Nephron (organoid): ENCODE measurements around the gene DNM2.
A peak's percentile ranks its signal among the peaks of the same experiment; 100 is the strongest.

Experiments used
- H3K27ac Mint-ChIP-seq, 3 experiments: 2 replicates each; pipeline ENCODE4 v1.8.0; 2020; ENCODE audit warnings: mixed read lengths in 3 of 3, mild to moderate bottlenecking in 2 of 3, moderate library complexity in 1 of 3
- H3K27me3 Mint-ChIP-seq: 2 replicates; pipeline ENCODE4 v1.8.0; 2021; ENCODE audit warnings: low read depth, mild to moderate bottlenecking, moderate library complexity, mixed read lengths
- H3K36me3 Mint-ChIP-seq: 2 replicates; pipeline ENCODE4 v1.8.0; 2020; ENCODE audit warnings: low read depth, mixed read lengths
- H3K4me1 Mint-ChIP-seq: 2 replicates; pipeline ENCODE4 v1.8.0; 2020; ENCODE audit warnings: mixed read lengths
- H3K4me3 Mint-ChIP-seq, 3 experiments: 2 replicates each; pipeline ENCODE4 v1.8.0; 2020; ENCODE audit warnings: mild to moderate bottlenecking in 3 of 3, mixed read lengths in 3 of 3, moderate library complexity in 2 of 3
- H3K9me3 Mint-ChIP-seq: 2 replicates; pipeline ENCODE4 v1.8.0; 2020; ENCODE audit warnings: mixed read lengths
- CTCF ChIP-seq, 3 experiments: fragments of 200-600 bp; sonication (generic); IDR thresholded peaks; one replicate each; pipeline ENCODE4 v1.5.0; 2021; ENCODE audit warnings: antibody characterized with exemption in 3 of 3; ENCODE audit not compliant: unreplicated experiment in 3 of 3

Gene DNM2

GRCh38 chr19:10870501-10870954 is 152.6 kb downstream of the DNM2 start:
- Mint-ChIP-seq H3K4me1 (peaks cover 9% of the 10 kb centered on the region), H3K9me3 (no peaks in the 10 kb centered on the region), H3K27me3 (no peaks in the 10 kb centered on the region), H3K4me3 (peak overlapping the region; percentile 81 to 92 (median 84)), H3K27ac (peak overlapping the region; percentile 90 to 98 (median 96)), H3K36me3 (no peaks in the 10 kb centered on the region)
- TF ChIP-seq CTCF (IDR thresholded peaks at IDR 0.05; ENCODE audit: unreplicated experiment in 3 of 3): no peak

DNA sequence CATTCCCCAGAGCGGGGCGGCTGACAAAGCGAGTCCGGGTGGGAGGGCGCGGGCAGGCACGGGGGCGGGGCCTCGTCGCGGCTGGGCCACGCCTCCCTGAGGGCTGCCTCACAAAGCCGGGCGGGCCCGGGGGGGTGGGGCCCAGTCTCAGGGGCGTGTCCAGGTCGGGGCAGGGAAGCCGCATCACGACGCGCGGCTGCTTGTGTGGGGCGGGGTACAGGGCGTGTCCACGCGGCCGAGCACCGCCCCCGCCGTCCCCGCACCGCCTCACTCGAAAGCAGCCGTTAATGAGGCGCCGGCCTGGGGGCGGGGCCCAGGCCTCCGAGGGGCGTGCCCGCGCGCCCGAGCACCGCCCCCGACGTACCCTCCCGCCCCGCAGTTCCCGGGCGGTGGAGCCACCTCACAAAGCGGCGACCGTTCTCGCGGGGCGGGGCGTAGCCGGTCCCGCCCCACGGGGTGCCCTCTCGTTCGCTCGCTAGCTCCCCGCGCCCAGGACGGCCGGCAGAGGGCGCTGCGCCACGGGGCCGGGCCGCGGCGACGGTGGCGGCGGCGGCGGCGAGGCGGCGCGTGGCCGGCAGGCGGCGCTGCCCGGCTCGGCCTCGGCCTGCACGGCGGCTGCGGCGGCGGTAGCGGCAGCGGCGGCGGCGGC is 153.2 kb downstream of the DNM2 start, which contains the start of gene CARM1:
CARM1 (plus strand) TSS at position 599 of the 649 bp plus-strand sequence. CDS start 150 bp downstream, outside the sequence.
- Mint-ChIP-seq H3K36me3 (no peaks in the 10 kb centered on the region), H3K9me3 (no peaks in the 10 kb centered on the region)

GRCh38 chr19:10871711-10872545 is 154.0 kb downstream of the DNM2 start:
- Mint-ChIP-seq H3K27me3 (no peaks in the 10 kb centered on the region), H3K9me3 (no peaks in the 10 kb centered on the region), H3K36me3 (no peaks in the 10 kb centered on the region), H3K4me3 (peak overlapping the region; percentile 89 to 95 (median 92)), H3K4me1 (peaks cover 12% of the 10 kb centered on the region), H3K27ac (peak overlapping the region; percentile 88 to 93 (median 90))
- peak; percentile 12 to 34 (median 21) for TF ChIP-seq CTCF (IDR thresholded peaks at IDR 0.05; ENCODE audit: unreplicated experiment in 3 of 3)

More for the DNA sequence above, 153.2 kb downstream of the DNM2 start, which contains the start of gene CARM1:
- H3K27ac Mint-ChIP-seq: peak within 1 kb of the TSS; percentile 90 to 98 (median 96)
- no peaks in the 10 kb centered on the region for H3K27me3 Mint-ChIP-seq
- peak; percentile 57 to 63 (median 58) for TF ChIP-seq CTCF (IDR thresholded peaks at IDR 0.05; ENCODE audit: unreplicated experiment in 3 of 3)
- peaks cover 9% of the 10 kb centered on the region for H3K4me1 Mint-ChIP-seq
- peak within 1 kb of the TSS; percentile 92 to 95 (median 92) for H3K4me3 Mint-ChIP-seq

DNA sequence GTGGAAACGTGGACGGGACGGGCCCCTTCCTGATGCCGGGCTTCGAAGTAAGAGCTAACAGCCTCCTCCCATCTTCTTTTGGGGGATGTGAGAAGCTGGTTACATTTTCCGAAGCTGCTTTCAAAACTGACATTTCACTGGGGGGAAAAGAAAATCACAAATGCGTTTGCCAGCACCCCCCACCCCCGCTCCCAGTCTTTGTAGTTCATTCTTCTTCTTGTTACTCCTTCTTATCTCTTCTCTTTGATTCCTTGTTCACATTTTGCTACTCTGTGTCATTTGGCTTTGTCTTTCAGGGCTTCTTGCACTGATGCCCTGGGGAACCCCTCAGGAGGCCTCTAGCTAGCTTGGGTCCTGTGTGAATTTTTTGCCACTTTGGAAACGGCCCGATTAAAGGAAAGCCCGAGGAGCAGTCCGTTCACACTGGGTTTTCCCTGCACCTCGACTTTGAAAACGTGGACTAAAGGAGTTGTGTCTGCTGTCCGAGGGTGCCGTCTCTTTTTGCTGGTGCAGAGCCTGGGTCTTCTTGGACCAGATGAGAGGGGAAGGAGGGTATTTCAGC is 154.7 kb downstream of the DNM2 start:
- Mint-ChIP-seq H3K4me1 (peaks cover 15% of the 10 kb centered on the region), H3K9me3 (no peaks in the 10 kb centered on the region), H3K4me3 (peak overlapping the region; percentile 89 to 95 (median 92)), H3K36me3 (no peaks in the 10 kb centered on the region), H3K27me3 (no peaks in the 10 kb centered on the region), H3K27ac (peak overlapping the region; percentile 88 to 93 (median 90))
- peak in 1 of 3 experiments; percentile 2 for TF ChIP-seq CTCF (IDR thresholded peaks at IDR 0.05; ENCODE audit: unreplicated experiment in 3 of 3)

DNA sequence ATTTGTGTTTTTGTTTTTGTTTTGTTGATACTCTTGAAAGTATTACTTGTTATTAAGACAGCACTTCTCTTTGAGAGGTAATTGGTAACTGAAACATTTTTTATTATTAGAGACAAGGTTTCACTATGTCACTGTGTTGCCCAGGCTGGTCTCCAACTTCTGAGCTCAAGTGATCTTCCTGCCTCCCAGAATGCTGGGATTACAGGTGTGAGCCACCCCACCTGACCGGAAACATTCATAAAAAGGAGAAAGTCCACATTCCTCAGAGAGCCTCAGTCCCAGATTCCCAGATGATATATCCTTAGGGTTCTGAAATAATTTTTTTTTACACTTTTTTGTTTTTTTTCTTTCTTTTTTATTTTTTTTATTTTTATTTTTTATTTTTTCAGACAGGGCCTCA is 156.1 kb downstream of the DNM2 start:
- peak overlapping the region; percentile 67 to 83 (median 80) for H3K4me3 Mint-ChIP-seq
- TF ChIP-seq CTCF (IDR thresholded peaks at IDR 0.05; ENCODE audit: unreplicated experiment in 3 of 3): no peak
- H3K9me3 Mint-ChIP-seq: no peaks in the 10 kb centered on the region
- peaks cover 23% of the 10 kb centered on the region for H3K4me1 Mint-ChIP-seq
- no peaks in the 10 kb centered on the region for H3K36me3 Mint-ChIP-seq
- no peaks in the 10 kb centered on the region for H3K27me3 Mint-ChIP-seq
- peak overlapping the region in 1 of 3 experiments; percentile 72 for H3K27ac Mint-ChIP-seq
